ENCODE results near the gene CRYL1. TPM values are rescaled to one million over a fixed set of nuclear protein-coding genes. Genes with fewer than 3 reads are reported as not detected.

Gene CRYL1
- total RNA-seq, 1 donor from 2014 or later = 3.6 TPM

- peaks cover 7% of the 10 kb centered on the region for H3K4me1 Mint-ChIP-seq
- H3K4me1 ChIP-seq = peaks cover 8% of the 10 kb centered on the region
These were observed 99.8 kb downstream of the CRYL1 start for GRCh38 chr13:20425819-20426219.

GRCh38 chr13:20424949-20425348, 100.7 kb downstream of the CRYL1 start:
- no peaks in the 10 kb centered on the region for H3K36me3 Mint-ChIP-seq
- Histone ChIP-seq H3F3A (ENCODE audit: low read depth) (no peaks in the 10 kb centered on the region), H3K9me3 (ENCODE audit: low read depth) (no peaks in the 10 kb centered on the region), H2AFZ (replicated peaks) (no peak overlapping the region), H3K4me3 (no peak overlapping the region), H3K36me3 (no peaks in the 10 kb centered on the region), H4K20me1 (ENCODE audit: low read depth) (no peaks in the 10 kb centered on the region), H3K27me3 (no peaks in the 10 kb centered on the region), H3K4me1 (peaks cover 8% of the 10 kb centered on the region), H3K79me2 (ENCODE audit: low read depth) (no peaks in the 10 kb centered on the region), H3K4me2 (no peak overlapping the region), H3K27ac (no peak overlapping the region), H3K9ac (no peak overlapping the region)
- peaks cover 7% of the 10 kb centered on the region for H3K4me1 Mint-ChIP-seq
- no peaks in the 10 kb centered on the region for H3K9me3 Mint-ChIP-seq
- no peak for TF ChIP-seq EZH2phosphoT487 (IDR thresholded peaks at IDR 0.05)
- no peak for TF ChIP-seq EZH2 (IDR thresholded peaks at IDR 0.05)
- TF ChIP-seq CTCF (IDR thresholded peaks at IDR 0.05) = no peak
- DNase-seq (ENCODE audit: low spot score) = no peak
- peak overlapping the region; percentile 22 for H3K27ac Mint-ChIP-seq
- H3K4me3 Mint-ChIP-seq = no peak overlapping the region
- H3K27me3 Mint-ChIP-seq (ENCODE audit: insufficient read depth, low read depth) = peaks cover 5% of the 10 kb centered on the region

More at GRCh38 chr13:20425819-20426219, 99.8 kb downstream of the CRYL1 start:
- Mint-ChIP-seq H3K27ac (no peak overlapping the region), H3K36me3 (no peaks in the 10 kb centered on the region), H3K27me3 (ENCODE audit: insufficient read depth, low read depth) (peaks cover 7% of the 10 kb centered on the region), H3K4me3 (no peak overlapping the region), H3K9me3 (no peaks in the 10 kb centered on the region)
- no peaks in the 10 kb centered on the region for H4K20me1 ChIP-seq (ENCODE audit: low read depth)
- no peak overlapping the region for H2AFZ ChIP-seq (replicated peaks)
- H3K27ac ChIP-seq = no peak overlapping the region
- H3K4me2 ChIP-seq = no peak overlapping the region
- H3K36me3 ChIP-seq = no peaks in the 10 kb centered on the region
- no peaks in the 10 kb centered on the region for H3K79me2 ChIP-seq (ENCODE audit: low read depth)
- H3K9me3 ChIP-seq (ENCODE audit: low read depth) = no peaks in the 10 kb centered on the region
- no peak for DNase-seq (ENCODE audit: low spot score)
- no peaks in the 10 kb centered on the region for H3K27me3 ChIP-seq
- no peaks in the 10 kb centered on the region for H3F3A ChIP-seq (ENCODE audit: low read depth)
- no peak for TF ChIP-seq EZH2 (IDR thresholded peaks at IDR 0.05)
- no peak for TF ChIP-seq CTCF (IDR thresholded peaks at IDR 0.05)
- TF ChIP-seq EZH2phosphoT487 (IDR thresholded peaks at IDR 0.05) = no peak
- H3K9ac ChIP-seq = no peak overlapping the region
- no peak overlapping the region for H3K4me3 ChIP-seq

- peaks cover 7% of the 10 kb centered on the region for H3K4me1 Mint-ChIP-seq
- no peak overlapping the region for H3K4me3 Mint-ChIP-seq
- H2AFZ ChIP-seq (replicated peaks) = peak overlapping the region; percentile 69
- H3K36me3 Mint-ChIP-seq = no peaks in the 10 kb centered on the region
- H3K79me2 ChIP-seq (ENCODE audit: low read depth) = no peaks in the 10 kb centered on the region
- H3K27me3 Mint-ChIP-seq (ENCODE audit: insufficient read depth, low read depth) = peaks cover 7% of the 10 kb centered on the region
- no peak overlapping the region for H3K27ac Mint-ChIP-seq
- DNase-seq (ENCODE audit: low spot score) = peak; percentile 43
- no peaks in the 10 kb centered on the region for H3K9me3 Mint-ChIP-seq
- H3K9me3 ChIP-seq (ENCODE audit: low read depth) = no peaks in the 10 kb centered on the region
- no peak overlapping the region for H3K9ac ChIP-seq
- TF ChIP-seq EZH2 (IDR thresholded peaks at IDR 0.05) (no peak), EZH2phosphoT487 (IDR thresholded peaks at IDR 0.05) (no peak), CTCF (IDR thresholded peaks at IDR 0.05) (no peak)
- no peak overlapping the region for H3K4me2 ChIP-seq
- peaks cover 8% of the 10 kb centered on the region for H3K4me1 ChIP-seq
- no peak overlapping the region for H3K27ac ChIP-seq
- no peaks in the 10 kb centered on the region for H4K20me1 ChIP-seq (ENCODE audit: low read depth)
- no peak overlapping the region for H3K4me3 ChIP-seq
- H3K36me3 ChIP-seq = no peaks in the 10 kb centered on the region
- H3F3A ChIP-seq (ENCODE audit: low read depth) = no peaks in the 10 kb centered on the region
- H3K27me3 ChIP-seq = no peaks in the 10 kb centered on the region
These were observed 101.2 kb downstream of the CRYL1 start for GRCh38 chr13:20424559-20424852.

- Histone ChIP-seq H3K36me3 (no peaks in the 10 kb centered on the region), H2AFZ (replicated peaks) (no peak overlapping the region), H3K27me3 (no peaks in the 10 kb centered on the region), H3K27ac (no peak overlapping the region), H3F3A (ENCODE audit: low read depth) (no peaks in the 10 kb centered on the region), H4K20me1 (ENCODE audit: low read depth) (no peaks in the 10 kb centered on the region), H3K79me2 (ENCODE audit: low read depth) (no peaks in the 10 kb centered on the region), H3K9ac (no peak overlapping the region), H3K4me3 (no peak overlapping the region), H3K4me1 (peaks cover 8% of the 10 kb centered on the region), H3K9me3 (ENCODE audit: low read depth) (no peaks in the 10 kb centered on the region), H3K4me2 (no peak overlapping the region)
- H3K4me3 Mint-ChIP-seq = no peak overlapping the region
- no peak for TF ChIP-seq EZH2 (IDR thresholded peaks at IDR 0.05)
- no peak for TF ChIP-seq EZH2phosphoT487 (IDR thresholded peaks at IDR 0.05)
- no peak for TF ChIP-seq CTCF (IDR thresholded peaks at IDR 0.05)
- H3K27me3 Mint-ChIP-seq (ENCODE audit: insufficient read depth, low read depth) = peaks cover 7% of the 10 kb centered on the region
- H3K9me3 Mint-ChIP-seq = no peaks in the 10 kb centered on the region
- no peak overlapping the region for H3K27ac Mint-ChIP-seq
- no peaks in the 10 kb centered on the region for H3K36me3 Mint-ChIP-seq
- DNase-seq (ENCODE audit: low spot score) = no peak
- peaks cover 7% of the 10 kb centered on the region for H3K4me1 Mint-ChIP-seq
These were observed 103.3 kb downstream of the CRYL1 start for GRCh38 chr13:20422362-20422761.

All from neural progenitor cell (in vitro differentiated cells).